Breast epithelium (tissue), 3 donors: ENCODE data around the gene PRKCSH.

Experiments
- CTCF ChIP-seq, 3 donors: fragments of 450-650 bp; IDR thresholded peaks; one replicate each; pipeline ENCODE4 v1.5.1; 2016 to 2017; ENCODE audit warnings: antibody characterized with exemption in 3 of 3, mild to moderate bottlenecking in 3 of 3, moderate library complexity in 3 of 3
- POLR2A ChIP-seq: fragments of 450-650 bp; IDR thresholded peaks from one replicate; pipeline ENCODE4 v1.6.1; 2016; ENCODE audit warnings: antibody characterized with exemption, mild to moderate bottlenecking, moderate library complexity

GRCh38 chr19:11475861-11476260 is 40.4 kb downstream of the PRKCSH start:
- TF ChIP-seq CTCF (IDR thresholded peaks at IDR 0.05) = no peak
- no peak for TF ChIP-seq POLR2A
